ENCODE results near the gene STK40.

DNA sequence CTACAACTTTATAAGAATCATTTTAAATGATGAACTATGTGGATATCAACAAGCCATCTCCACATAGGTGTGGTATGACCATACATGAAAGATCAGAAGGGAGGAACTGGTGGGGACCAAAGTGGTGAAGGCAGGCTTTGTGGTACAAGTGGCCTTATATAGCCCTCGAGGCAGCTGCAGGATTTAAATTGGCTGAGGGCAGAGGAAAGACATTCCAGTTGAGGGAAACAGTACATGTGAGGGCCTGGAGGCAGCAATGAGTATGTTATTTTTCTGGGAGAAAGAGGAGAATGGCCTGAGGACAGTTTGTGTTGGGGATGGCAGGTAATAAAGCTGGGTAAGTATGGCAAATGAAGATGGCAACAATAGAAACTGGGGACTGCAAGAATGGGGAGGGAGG is 47.4 kb upstream of the STK40 start:
- TF ChIP-seq, protein P1, sequence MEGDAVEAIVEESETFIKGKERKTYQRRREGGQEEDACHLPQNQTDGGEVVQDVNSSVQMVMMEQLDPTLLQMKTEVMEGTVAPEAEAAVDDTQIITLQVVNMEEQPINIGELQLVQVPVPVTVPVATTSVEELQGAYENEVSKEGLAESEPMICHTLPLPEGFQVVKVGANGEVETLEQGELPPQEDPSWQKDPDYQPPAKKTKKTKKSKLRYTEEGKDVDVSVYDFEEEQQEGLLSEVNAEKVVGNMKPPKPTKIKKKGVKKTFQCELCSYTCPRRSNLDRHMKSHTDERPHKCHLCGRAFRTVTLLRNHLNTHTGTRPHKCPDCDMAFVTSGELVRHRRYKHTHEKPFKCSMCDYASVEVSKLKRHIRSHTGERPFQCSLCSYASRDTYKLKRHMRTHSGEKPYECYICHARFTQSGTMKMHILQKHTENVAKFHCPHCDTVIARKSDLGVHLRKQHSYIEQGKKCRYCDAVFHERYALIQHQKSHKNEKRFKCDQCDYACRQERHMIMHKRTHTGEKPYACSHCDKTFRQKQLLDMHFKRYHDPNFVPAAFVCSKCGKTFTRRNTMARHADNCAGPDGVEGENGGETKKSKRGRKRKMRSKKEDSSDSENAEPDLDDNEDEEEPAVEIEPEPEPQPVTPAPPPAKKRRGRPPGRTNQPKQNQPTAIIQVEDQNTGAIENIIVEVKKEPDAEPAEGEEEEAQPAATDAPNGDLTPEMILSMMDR (IDR thresholded peaks at IDR 0.05), result no peak
- no peak for TF ChIP-seq POLR2A (IDR thresholded peaks at IDR 0.05)
- no peak for TF ChIP-seq EP300 (IDR thresholded peaks at IDR 0.05)
